H9 (cell line): ENCODE results near the gene HTR5A. TPM values are rescaled to one million over a fixed set of nuclear protein-coding genes. Genes with fewer than 3 reads are reported as not detected.

Experiments
- DNase-seq: peaks from one replicate; pipeline ENCODE4 v3.0.0-alpha.2; 2017
- H2AFZ ChIP-seq: one replicate; pipeline ENCODE4 v1.6.1; 2013; ENCODE audit warnings: mild to moderate bottlenecking, low read length, control low read depth, moderate library complexity
- H2AK5ac ChIP-seq: 2 replicates; pipeline ENCODE4 v1.6.1; 2013; ENCODE audit warnings: low read length, control low read depth, mixed read lengths; ENCODE audit not compliant: insufficient read length
- H2BK120ac ChIP-seq: one replicate; pipeline ENCODE4 v1.6.1; 2013; ENCODE audit warnings: low read depth, mild to moderate bottlenecking, low read length, control low read depth, inconsistent platforms; ENCODE audit not compliant: poor library complexity, severe bottlenecking
- H2BK12ac ChIP-seq: 2 replicates; pipeline ENCODE4 v1.6.1; 2013; ENCODE audit warnings: low read length, control low read depth, mixed read lengths, low read depth; ENCODE audit not compliant: insufficient read length
- H2BK15ac ChIP-seq: 2 replicates; pipeline ENCODE4 v1.6.1; 2013; ENCODE audit warnings: low read depth, low read length, control low read depth
- H2BK20ac ChIP-seq: one replicate; pipeline ENCODE4 v1.6.1; 2013; ENCODE audit warnings: low read depth, mild to moderate bottlenecking, low read length, control low read depth, inconsistent platforms; ENCODE audit not compliant: poor library complexity, severe bottlenecking
- H2BK5ac ChIP-seq: 2 replicates; pipeline ENCODE4 v1.6.1; 2013; ENCODE audit warnings: low read length, control low read depth, mixed read lengths; ENCODE audit not compliant: insufficient read length
- H3K14ac ChIP-seq: 2 replicates; pipeline ENCODE4 v1.6.1; 2013; ENCODE audit warnings: low read length, control low read depth; ENCODE audit not compliant: insufficient read depth
- H3K18ac ChIP-seq: 2 replicates; pipeline ENCODE4 v1.6.1; 2013; ENCODE audit warnings: low read depth, mild to moderate bottlenecking, mixed read lengths, low read length, control low read depth; ENCODE audit not compliant: insufficient read length
- H3K23ac ChIP-seq: 2 replicates; pipeline ENCODE4 v1.6.1; 2013; ENCODE audit warnings: low read length, control low read depth, mixed read lengths, low read depth; ENCODE audit not compliant: insufficient read length
- H3K23me2 ChIP-seq: 2 replicates; pipeline ENCODE4 v1.6.1; 2013; ENCODE audit warnings: low read depth, mild to moderate bottlenecking, mixed read lengths, low read length, control low read depth; ENCODE audit not compliant: insufficient read length, poor library complexity, severe bottlenecking
- H3K27ac ChIP-seq: 2 replicates; pipeline ENCODE4 v1.5.1; 2013; ENCODE audit warnings: low read length, control low read depth, mixed read lengths, low read depth; ENCODE audit not compliant: insufficient read length
- H3K27me3 ChIP-seq: 2 replicates; pipeline ENCODE4 v1.6.1; 2013; ENCODE audit warnings: low read length, control low read depth, inconsistent platforms; ENCODE audit not compliant: insufficient read depth
- H3K4ac ChIP-seq: 2 replicates; pipeline ENCODE4 v1.6.1; 2013; ENCODE audit warnings: low read depth, mild to moderate bottlenecking, control low read depth, inconsistent platforms, low read length, moderate library complexity
- H3K4me1 ChIP-seq: 2 replicates; pipeline ENCODE4 v1.6.1; 2013; ENCODE audit warnings: low read length, control low read depth, inconsistent platforms; ENCODE audit not compliant: insufficient read depth
- H3K4me2 ChIP-seq: 2 replicates; pipeline ENCODE4 v1.6.1; 2013; ENCODE audit warnings: low read length, control low read depth, mixed read lengths; ENCODE audit not compliant: insufficient read length, insufficient read depth
- H3K56ac ChIP-seq: 2 replicates; pipeline ENCODE4 v1.6.1; 2013; ENCODE audit warnings: low read depth, mild to moderate bottlenecking, mixed read lengths, low read length, control low read depth; ENCODE audit not compliant: insufficient read length
- H3K79me1 ChIP-seq: 2 replicates; pipeline ENCODE4 v1.6.1; 2013; ENCODE audit warnings: low read depth, mild to moderate bottlenecking, moderate library complexity, low read length, control low read depth, inconsistent platforms; ENCODE audit not compliant: insufficient read depth, poor library complexity, severe bottlenecking
- H3K79me2 ChIP-seq: 2 replicates; pipeline ENCODE4 v1.6.1; 2013; ENCODE audit warnings: low read length, control low read depth, inconsistent platforms; ENCODE audit not compliant: insufficient read depth
- H3K9ac ChIP-seq: 2 replicates; pipeline ENCODE4 v1.6.1; 2013; ENCODE audit warnings: low read length, control low read depth, mixed read lengths; ENCODE audit not compliant: insufficient read length; ENCODE audit errors: extremely low read depth
- H3K9me3 ChIP-seq: one replicate; pipeline ENCODE4 v1.6.1; 2013; ENCODE audit warnings: low read depth, low read length, inconsistent platforms; ENCODE audit not compliant: control insufficient read depth
- H3T11ph ChIP-seq: one replicate; pipeline ENCODE4 v1.6.1; 2013; ENCODE audit warnings: mild to moderate bottlenecking, low read length, control low read depth, inconsistent platforms
- H4K20me1 ChIP-seq: one replicate; pipeline ENCODE4 v1.6.1; 2013; ENCODE audit not compliant: control insufficient read depth, insufficient read length, insufficient read depth
- H4K5ac ChIP-seq: 2 replicates; pipeline ENCODE4 v1.6.1; 2013; ENCODE audit warnings: low read depth, mild to moderate bottlenecking, mixed read lengths, low read length, control low read depth; ENCODE audit not compliant: insufficient read length
- H4K8ac ChIP-seq: replicated peaks from 2 replicates; pipeline ENCODE4 v1.6.1; 2013; ENCODE audit warnings: low read length, control low read depth, mixed read lengths, low read depth; ENCODE audit not compliant: insufficient read length
- H4K91ac ChIP-seq: 2 replicates; pipeline ENCODE4 v1.6.1; 2013; ENCODE audit warnings: low read depth, mild to moderate bottlenecking, moderate library complexity, mixed read lengths, low read length, control low read depth; ENCODE audit not compliant: insufficient read length
- H3K27ac Mint-ChIP-seq, 3 experiments: 2 replicates in 2 of 3; 3 replicates in 1 of 3; pipeline ENCODE4 v1.8.0; 2020 to 2021; ENCODE audit warnings: mixed read lengths in 3 of 3, mild to moderate bottlenecking in 1 of 3, moderate library complexity in 1 of 3
- H3K27me3 Mint-ChIP-seq: 2 replicates; pipeline ENCODE4 v1.8.0; 2021; ENCODE audit warnings: low read depth, mild to moderate bottlenecking, moderate library complexity, mixed read lengths
- H3K36me3 Mint-ChIP-seq, 3 experiments: 2 replicates in 2 of 3; 3 replicates in 1 of 3; pipeline ENCODE4 v1.8.0; 2020 to 2021; ENCODE audit warnings: low read depth in 3 of 3, mixed read lengths in 3 of 3; ENCODE audit not compliant: insufficient read depth in 1 of 3
- H3K4me1 Mint-ChIP-seq, 2 experiments: 2 replicates each; pipeline ENCODE4 v1.8.0; 2020; ENCODE audit warnings: mixed read lengths in 2 of 2
- H3K4me3 Mint-ChIP-seq, 2 experiments: 2 replicates in 1 of 2; 3 replicates in 1 of 2; pipeline ENCODE4 v1.8.0; 2020 to 2021; ENCODE audit warnings: mild to moderate bottlenecking in 2 of 2, mixed read lengths in 2 of 2, moderate library complexity in 1 of 2
- H3K9me3 Mint-ChIP-seq, 2 experiments: 2 replicates in 1 of 2; 3 replicates in 1 of 2; pipeline ENCODE4 v1.8.0; 2020; ENCODE audit warnings: mild to moderate bottlenecking in 2 of 2, mixed read lengths in 2 of 2, moderate library complexity in 1 of 2
- CTCF ChIP-seq: fragments of 200-600 bp; sonication (generic); conservative IDR thresholded peaks from 3 replicates; pipeline ENCODE4 v1.8.0; 2021; ENCODE audit warnings: antibody characterized with exemption, mild to moderate bottlenecking
- WGBS: extraction: QIAGEN DNeasy Blood & Tissue Kit; methylation state at CpG from one replicate; pipeline ENCODE4 v1.1.7; 2013; ENCODE audit warnings: missing lambda C conversion rate, low lambda C conversion rate, mixed read lengths; ENCODE audit not compliant: insufficient read length; ENCODE audit errors: extremely low coverage; 5-methylcytosine and 5-hydroxymethylcytosine counted together
- total RNA-seq: library from RNA; stranded (reverse); gene quantifications from 2 replicates; pipeline ENCODE4 v1.2.1, GENCODE V29; 2021

The HTR5A gene
- total RNA-seq, 1 experiment from 2014 or later: not detected

- Histone ChIP-seq H3K23ac (no peak overlapping the region), H3K4me2 (no peak overlapping the region), H2AK5ac (no peak overlapping the region), H3T11ph (no peak overlapping the region), H3K56ac (no peak overlapping the region), H4K91ac (no peak overlapping the region), H4K5ac (no peak overlapping the region), H2BK20ac (no peak overlapping the region), H3K79me2 (no peaks in the 10 kb centered on the region), H2BK120ac (no peak overlapping the region), H2BK15ac (no peak overlapping the region; the same call in 1 of the 2 replicates), H2BK12ac (no peak overlapping the region), H2AFZ (no peak overlapping the region), H3K79me1 (no peaks in the 10 kb centered on the region), H3K9me3 (no peaks in the 10 kb centered on the region), H3K4me1 (no peaks in the 10 kb centered on the region), H3K18ac (no peak overlapping the region), H3K9ac (no peak overlapping the region), H3K27me3 (no peaks in the 10 kb centered on the region), H4K8ac (no peak overlapping the region), H4K20me1 (no peaks in the 10 kb centered on the region), H3K4ac (no peak overlapping the region), H3K14ac (no peak overlapping the region), H3K23me2 (no peaks in the 10 kb centered on the region), H2BK5ac (no peak overlapping the region), H3K27ac (no peak overlapping the region)
- no peaks in the 10 kb centered on the region for H3K9me3 Mint-ChIP-seq
- no peak overlapping the region for H3K4me3 Mint-ChIP-seq
- peaks cover 2% of the 10 kb centered on the region for H3K27me3 Mint-ChIP-seq
- TF ChIP-seq CTCF: no peak
- no peaks in the 10 kb centered on the region for H3K4me1 Mint-ChIP-seq
- no peaks in the 10 kb centered on the region for H3K36me3 Mint-ChIP-seq
- no peak overlapping the region for H3K27ac Mint-ChIP-seq
- no peak for DNase-seq
- WGBS: no CpG with 5 or more reads among the region's 9 CpGs
Observed at GRCh38 chr7:155132431-155132830, 62.3 kb downstream of the HTR5A start.
